GM19324 (cell line): ENCODE data around the gene BEND2.

Source experiments
- ATAC-seq: cut with Tn5 transposase; IDR thresholded peaks from one replicate; pipeline ENCODE4 v1.9.1; 2021; ENCODE audit warnings: mild to moderate bottlenecking, moderate library complexity; ENCODE audit not compliant: unreplicated experiment, low FRiP score

Gene BEND2

DNA sequence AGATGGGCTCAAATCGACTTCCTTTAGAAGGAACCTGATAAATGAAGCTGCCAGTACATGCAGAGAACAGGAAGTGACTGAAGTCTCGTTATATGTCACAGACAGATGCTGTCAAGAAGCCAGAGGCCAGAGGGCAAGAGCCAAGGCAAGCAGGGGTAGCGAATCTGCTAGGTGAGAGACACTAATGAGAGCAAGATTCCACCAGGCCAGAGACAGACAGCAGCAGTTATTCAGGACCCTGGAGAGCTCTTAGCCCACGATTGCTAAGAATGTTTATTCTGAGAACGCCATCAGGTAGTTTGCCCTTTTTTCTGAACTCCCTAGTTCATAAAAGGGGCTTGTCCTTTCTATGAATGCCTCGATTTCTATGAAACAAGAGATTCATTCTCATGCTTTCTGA is 73.7 kb downstream of the BEND2 start:
- ATAC-seq, result no peak

DNA sequence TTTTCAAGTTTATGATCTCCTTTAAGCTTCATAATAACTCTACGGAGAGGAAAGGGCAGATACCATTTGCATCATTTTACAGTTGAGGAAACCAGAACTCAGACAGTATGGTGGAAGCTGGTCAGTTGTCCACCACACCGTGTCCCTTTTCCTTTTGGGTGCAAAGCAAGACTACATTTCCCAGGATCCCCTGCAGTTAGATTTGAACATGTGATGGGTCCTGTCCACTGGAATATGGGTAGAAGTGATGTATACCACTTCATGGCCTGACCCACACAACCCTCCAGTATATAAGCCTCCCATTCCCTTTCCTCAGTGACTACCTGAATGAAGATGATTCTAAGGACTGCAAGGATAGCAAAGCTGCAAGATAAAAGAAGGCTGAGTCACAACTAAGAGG is 74.7 kb downstream of the BEND2 start:
- no peak for ATAC-seq

DNA sequence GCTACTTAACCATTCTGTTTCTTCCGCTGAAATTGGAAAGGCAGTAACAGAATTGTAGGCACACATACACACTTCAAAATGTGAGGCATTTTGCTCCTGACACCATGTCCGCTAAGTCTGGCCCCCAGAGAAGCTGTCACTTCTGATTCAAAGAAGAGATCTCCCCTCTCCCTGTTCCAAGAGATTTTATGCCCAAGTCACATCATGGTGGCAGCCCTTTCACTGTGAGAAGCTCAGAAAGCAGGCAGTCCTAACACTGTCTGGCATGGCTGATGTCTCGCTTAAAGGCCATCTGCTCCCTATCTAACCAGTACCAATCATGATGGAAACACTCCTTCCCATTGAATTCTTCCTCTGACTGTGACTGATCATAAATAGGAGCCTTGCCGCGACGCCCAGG is 83.9 kb downstream of the BEND2 start:
- no peak for ATAC-seq

DNA sequence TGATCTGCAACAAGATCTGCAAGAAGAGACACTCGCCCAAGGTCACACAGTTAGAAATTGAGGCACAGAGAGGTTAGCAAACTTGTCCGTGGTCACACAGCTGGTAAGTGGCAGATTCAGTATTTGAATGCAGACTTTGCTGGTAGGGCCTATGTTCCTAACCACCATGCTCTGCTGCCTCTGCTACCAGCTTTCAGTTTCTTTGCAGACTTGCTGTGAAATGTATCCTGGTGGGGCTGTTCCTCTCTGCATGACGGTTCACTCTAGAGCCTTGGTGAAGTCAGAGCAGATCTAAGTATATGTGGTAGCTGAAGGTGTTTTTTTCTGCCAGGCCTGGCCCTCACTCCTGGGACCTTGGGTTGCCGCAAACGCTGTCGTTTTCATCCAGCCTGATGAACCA is 87.1 kb downstream of the BEND2 start:
- no peak for ATAC-seq

DNA sequence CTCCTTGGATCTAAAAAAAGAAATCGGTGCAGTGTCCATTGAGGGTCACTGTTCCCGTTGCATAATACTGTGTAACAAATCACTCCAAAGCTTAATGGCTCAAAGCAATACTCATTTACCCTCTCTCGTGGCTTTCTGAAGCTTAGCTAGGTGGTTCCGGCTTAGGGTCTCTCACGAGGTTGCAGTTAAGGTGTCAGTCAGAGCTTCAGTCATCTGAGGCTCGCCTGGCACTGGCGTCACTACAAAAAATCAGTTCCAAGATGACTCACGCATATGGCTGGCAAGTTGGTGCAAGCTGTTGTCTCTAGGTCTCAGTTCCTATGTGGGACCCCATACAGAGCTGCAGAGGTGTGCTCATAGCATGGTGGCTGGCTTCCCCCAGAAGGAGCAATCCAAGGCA is 91.0 kb downstream of the BEND2 start:
- ATAC-seq, result no peak

DNA sequence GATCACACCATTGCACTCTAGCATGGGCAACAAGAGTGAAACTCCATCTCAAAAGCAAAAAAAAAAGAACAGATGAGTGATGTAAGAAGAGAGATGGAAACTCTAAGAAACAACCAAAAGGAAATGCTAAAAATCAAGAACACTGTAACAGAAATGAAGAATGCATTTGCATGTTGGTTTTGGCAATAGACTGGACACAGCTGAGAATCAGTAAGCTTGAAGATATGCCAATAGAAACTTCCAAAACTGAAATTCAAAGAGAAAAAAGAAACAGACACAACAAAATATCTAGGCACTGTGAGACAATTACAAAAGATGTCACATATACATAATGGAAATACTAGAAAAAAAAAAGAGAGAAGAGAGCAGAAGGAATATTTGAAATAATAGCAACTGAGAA is 93.7 kb downstream of the BEND2 start:
- no peak for ATAC-seq

DNA sequence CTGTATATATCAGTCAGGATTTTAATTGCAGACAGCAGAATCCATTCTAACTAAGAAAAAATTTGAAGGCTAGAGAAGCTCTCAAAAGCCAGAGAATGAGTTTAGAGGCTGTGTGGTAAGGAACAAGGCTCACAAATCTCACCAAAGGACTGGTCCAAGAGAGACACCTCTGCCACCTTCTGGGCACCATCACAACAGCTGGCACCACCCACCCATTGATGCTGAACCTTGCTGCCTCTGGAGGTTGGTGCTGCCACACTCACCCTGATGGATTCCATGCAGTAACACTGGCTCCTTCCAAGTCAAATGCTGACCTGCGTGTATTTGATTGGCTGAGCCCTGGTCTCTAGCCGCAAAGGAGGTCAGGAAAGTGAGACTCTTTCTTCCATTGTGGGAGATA is 100.8 kb downstream of the BEND2 start:
- ATAC-seq, result no peak
